Muscle of leg (tissue), 11 donors: ENCODE results near the gene AIFM3. TPM values are rescaled to one million over a fixed set of nuclear protein-coding genes. Genes with fewer than 3 reads are reported as not detected.
"Not testable (repeated sequence)": the region's sequence is repeated elsewhere in the genome, so short reads cannot be mapped to it uniquely, and the experiment has no call there.

Source experiments
- DNase-seq: peaks from one replicate; pipeline ENCODE4 v3.0.0; 2013
- H3K27ac ChIP-seq: one replicate; pipeline ENCODE4 v1.5.1; 2013; ENCODE audit warnings: mild to moderate bottlenecking, low read length, control low read depth
- H3K27me3 ChIP-seq: one replicate; pipeline ENCODE4 v1.6.1; 2013; ENCODE audit warnings: low read length; ENCODE audit not compliant: control insufficient read depth, insufficient read depth
- H3K36me3 ChIP-seq: one replicate; pipeline ENCODE4 v1.6.1; 2013; ENCODE audit warnings: low read length; ENCODE audit not compliant: control insufficient read depth, insufficient read depth
- H3K4me1 ChIP-seq: one replicate; pipeline ENCODE4 v1.6.1; 2013; ENCODE audit warnings: low read length; ENCODE audit not compliant: control insufficient read depth, insufficient read depth
- H3K4me3 ChIP-seq: one replicate; pipeline ENCODE4 v1.5.1; 2013; ENCODE audit warnings: low read length, control low read depth
- H3K9me3 ChIP-seq: replicated peaks from 2 replicates; pipeline ENCODE4 v1.6.1; 2013; ENCODE audit warnings: low read depth, low read length; ENCODE audit not compliant: control insufficient read depth
- WGBS: methylation state at CpG from one replicate; pipeline ENCODE4 v1.1.5; 2013; ENCODE audit warnings: missing lambda C conversion rate; ENCODE audit not compliant: insufficient coverage; 5-methylcytosine and 5-hydroxymethylcytosine counted together
- polyA plus RNA-seq, 8 donors: library from polyadenylated mRNA; unstranded; fragments of 120-200 nt; gene quantifications; one replicate each; pipeline versions ENCODE4 v1.2.1 to v1.2.3, GENCODE V29; 2013; ENCODE audit warnings: inconsistent platforms in 1 of 8, low replicate concordance in 1 of 8; ENCODE audit not compliant: insufficient read length in 8 of 8, insufficient read depth in 1 of 8
- total RNA-seq: library from RNA; stranded (reverse); fragments of 120-200 nt; gene quantifications from one replicate; pipeline ENCODE4 v1.2.4, GENCODE V29; 2013

Gene AIFM3
- total and polyA plus RNA-seq, 9 donors, result 0.14 to 0.66 (median 0.36) TPM; not detected in 1

DNA sequence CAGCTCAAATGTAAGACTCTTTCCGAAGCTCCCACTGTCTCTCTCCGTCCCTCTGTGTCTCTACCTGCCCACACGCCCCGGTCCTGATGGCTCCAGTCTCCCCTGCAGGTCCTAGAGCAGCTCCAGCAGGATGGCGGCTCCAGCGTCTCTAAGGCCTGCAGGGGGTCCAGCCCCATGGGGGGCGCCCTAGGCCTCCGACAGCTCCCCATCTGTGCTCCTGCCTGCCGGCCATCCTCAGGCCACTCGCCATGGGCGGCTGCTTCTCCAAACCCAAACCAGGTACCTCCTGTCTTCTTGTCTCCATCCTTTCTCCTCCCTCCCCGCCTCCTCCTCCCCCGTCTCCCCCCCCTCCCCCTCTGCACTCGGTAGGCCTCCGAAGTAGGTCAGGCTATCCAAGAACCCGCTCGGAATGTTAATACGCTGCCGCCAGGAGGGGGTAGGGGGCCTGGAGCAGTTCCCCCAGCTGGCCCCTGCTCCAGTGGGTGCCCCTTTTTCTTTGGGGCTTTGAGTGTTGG is 699 bp downstream of the AIFM3 start:
- Histone ChIP-seq H3K27me3 (peaks cover 30% of the 10 kb centered on the region), H3K27ac (no peak overlapping the region), H3K4me1 (peaks cover 9% of the 10 kb centered on the region), H3K36me3 (no peaks in the 10 kb centered on the region), H3K9me3 (no peaks in the 10 kb centered on the region), H3K4me3 (no peak overlapping the region)
- WGBS, result 29% methylated on average over 9 of the region's 19 CpGs
- DNase-seq, result no peak

DNA sequence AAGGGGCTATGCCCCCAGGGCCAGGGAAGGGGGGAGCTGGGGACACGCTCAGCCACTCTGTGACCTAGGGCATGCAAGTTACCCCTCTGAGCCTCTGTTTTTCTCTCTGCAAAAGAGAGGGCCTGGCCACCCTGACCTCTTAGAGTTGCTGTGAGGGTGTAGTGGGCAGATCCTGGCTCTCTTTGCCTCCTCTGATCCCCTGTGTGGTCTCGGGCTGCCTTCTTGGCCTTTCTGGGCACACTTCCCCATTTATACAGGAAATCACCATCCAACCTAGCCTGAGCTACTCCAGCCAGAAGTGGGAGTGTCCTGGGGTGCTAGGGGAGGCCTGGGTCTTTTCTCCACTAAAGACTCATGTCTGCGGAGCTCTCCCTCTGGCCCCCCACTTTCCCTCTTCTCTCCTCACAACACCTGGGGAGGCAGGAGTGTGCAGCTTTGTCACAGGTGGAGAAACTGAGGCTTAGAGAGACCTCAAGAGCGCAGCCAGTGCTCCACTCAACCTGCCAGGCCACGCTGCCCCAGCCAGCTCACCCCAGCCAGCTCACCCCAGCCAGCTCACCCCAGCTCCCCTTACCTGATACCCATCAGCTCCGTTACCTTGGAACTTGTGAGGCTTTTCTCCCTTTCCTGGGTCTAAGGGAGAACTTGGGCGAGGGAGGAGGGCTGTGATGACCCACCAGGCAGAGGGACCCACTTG is 1.4 kb downstream of the AIFM3 start:
- Histone ChIP-seq H3K9me3 (no peaks in the 10 kb centered on the region), H3K4me1 (peaks cover 9% of the 10 kb centered on the region), H3K4me3 (no peak overlapping the region), H3K27ac (no peak overlapping the region), H3K27me3 (peaks cover 29% of the 10 kb centered on the region), H3K36me3 (no peaks in the 10 kb centered on the region)
- no peak for DNase-seq
- 77% methylated on average over 2 of the region's 7 CpGs for WGBS

DNA sequence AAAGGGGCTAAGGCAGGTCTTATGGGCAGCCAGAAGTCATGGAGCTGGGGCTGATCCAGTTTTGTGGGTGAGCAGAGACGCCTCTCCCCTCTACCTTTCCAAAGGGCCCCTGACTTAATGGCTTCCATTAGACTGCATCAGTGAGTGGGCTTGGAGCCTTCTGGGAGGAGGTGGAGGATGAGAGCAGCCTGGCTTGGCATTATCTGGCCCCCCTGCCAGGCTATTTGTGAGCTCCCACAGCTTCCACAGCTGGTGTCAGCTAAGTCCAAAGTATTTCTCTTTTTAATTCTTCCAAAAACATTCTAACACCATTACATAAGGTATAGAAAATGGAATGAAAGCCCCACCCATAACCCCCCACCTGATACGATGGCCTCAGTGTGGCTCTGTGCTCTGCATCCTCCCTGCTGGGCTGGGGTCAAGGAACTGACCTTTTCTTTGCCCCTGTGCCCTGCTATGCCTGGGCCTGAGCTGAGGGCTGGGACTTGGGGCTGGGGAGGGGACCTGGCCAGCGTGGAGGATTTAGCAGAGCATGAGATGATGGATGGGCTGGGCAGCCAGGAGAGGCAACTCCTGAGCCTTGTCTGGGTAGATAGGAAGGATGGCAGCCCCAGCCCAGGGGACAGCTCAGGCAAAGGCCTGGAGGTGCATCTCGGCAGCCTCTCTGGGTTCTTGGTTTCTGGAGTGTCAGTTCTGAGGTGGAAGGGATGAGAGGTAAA is 4.0 kb downstream of the AIFM3 start:
- H3K4me3 ChIP-seq, result no peak overlapping the region
- H3K4me1 ChIP-seq, result no peaks in the 10 kb centered on the region
- H3K27ac ChIP-seq, result no peak overlapping the region
- DNase-seq, result no peak
- no peaks in the 10 kb centered on the region for H3K36me3 ChIP-seq
- H3K27me3 ChIP-seq, result peaks cover 6% of the 10 kb centered on the region
- 17% methylated on average over 3 of the region's 4 CpGs for WGBS
- H3K9me3 ChIP-seq, result no peaks in the 10 kb centered on the region

DNA sequence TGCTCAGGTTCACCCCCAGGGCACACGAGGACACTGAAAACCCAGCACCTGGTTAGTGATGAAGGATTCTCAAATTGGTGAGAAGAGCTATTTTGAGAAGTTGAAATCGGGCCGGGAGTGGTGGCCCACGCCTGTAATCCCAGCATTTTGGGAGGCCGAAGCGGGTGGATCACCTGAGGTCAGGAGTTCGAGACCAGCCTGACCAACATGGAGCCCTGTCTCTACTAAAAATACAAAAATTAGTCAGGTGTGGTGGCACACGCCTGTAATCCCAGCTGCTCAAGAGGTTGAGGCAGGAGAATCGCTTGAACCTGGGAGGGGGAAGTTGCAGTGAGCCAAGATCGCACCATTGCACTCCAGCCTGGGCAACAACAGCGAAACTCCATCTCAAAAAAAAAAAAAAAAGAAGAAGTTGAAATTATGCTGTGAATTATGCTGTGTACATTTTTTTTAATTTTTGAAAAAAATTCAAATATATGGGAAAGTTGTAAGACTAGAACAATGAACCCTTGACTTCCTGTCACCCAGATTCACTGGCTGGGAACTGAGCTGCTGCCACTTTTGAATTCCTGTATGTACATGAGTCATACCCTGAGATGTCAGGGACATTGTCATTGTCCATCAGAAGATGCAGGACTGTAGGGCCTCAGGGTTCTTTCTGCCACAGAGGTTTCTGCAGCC is 5.1 kb downstream of the AIFM3 start:
- not testable (repeated sequence) for H3K9me3 ChIP-seq, H3K27ac ChIP-seq

DNA sequence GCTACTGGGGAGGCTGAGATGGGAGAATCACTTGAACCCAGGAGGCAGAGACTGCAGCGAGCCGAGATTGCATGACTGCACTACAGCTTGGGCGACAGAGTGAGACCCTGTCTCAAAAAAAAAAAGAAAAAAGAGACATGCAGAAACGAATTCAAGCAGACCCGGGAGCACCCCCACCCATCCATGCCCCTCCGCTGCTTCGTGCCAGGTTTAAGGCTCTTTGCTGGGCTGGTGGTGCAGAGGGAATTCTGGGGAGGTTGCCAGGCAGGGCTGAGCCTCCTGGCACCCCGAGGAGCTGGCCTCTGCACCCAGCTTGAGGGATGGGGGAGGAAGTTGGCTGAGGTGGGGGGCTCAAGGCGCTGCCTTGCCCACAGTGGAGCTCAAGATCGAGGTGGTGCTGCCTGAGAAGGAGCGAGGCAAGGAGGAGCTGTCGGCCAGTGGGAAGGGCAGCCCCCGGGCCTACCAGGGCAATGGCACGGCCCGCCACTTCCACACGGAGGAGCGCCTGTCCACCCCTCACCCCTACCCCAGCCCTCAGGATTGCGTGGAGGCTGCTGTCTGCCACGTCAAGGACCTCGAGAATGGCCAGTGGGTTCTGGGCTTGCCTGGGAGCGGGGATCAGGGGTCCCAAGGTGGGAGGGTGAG is 6.0 kb downstream of the AIFM3 start:
- H3K4me1 ChIP-seq, result no peaks in the 10 kb centered on the region
- H3K27ac ChIP-seq, result no peak overlapping the region
- WGBS, result 75% methylated on average over 9 of the region's 21 CpGs
- no peaks in the 10 kb centered on the region for H3K27me3 ChIP-seq
- H3K9me3 ChIP-seq, result no peaks in the 10 kb centered on the region
- H3K4me3 ChIP-seq, result no peak overlapping the region
- no peak for DNase-seq
- H3K36me3 ChIP-seq, result no peaks in the 10 kb centered on the region

More for the DNA sequence above, 5.1 kb downstream of the AIFM3 start:
- H3K27me3 ChIP-seq, DNase-seq, H3K4me3 ChIP-seq, H3K36me3 ChIP-seq, H3K4me1 ChIP-seq: not testable (repeated sequence)
- WGBS, result 80% methylated on average over 2 of the region's 11 CpGs

DNA sequence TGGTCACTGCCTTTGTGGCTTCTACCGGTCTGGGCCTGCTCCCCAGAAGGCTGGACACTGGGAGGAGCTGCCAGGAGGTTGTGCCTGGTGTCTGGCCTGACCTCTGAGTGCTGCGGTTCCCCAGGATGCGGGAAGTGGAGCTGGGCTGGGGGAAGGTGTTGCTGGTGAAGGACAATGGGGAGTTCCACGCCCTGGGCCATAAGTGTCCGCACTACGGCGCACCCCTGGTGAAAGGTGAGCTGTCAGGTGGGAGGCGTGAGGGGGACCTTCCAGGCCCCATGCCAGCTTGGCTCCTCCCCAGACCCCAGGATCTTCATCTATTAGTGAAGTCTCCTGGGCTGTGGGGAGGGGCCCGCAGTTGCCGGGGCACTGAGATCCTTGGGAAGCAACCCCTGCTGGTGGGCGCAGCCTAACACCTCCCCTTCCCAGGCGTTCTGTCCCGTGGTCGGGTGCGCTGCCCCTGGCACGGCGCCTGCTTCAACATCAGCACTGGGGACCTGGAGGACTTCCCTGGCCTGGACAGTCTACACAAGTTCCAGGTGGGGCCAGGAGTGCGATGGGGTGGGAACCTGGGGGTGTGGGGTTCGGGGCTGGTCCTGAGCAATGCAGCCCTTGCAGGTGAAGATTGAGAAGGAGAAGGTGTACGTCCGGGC is 6.7 kb downstream of the AIFM3 start:
- Histone ChIP-seq H3K4me1 (no peaks in the 10 kb centered on the region), H3K36me3 (no peaks in the 10 kb centered on the region), H3K27me3 (no peaks in the 10 kb centered on the region), H3K9me3 (no peaks in the 10 kb centered on the region), H3K27ac (no peak overlapping the region), H3K4me3 (no peak overlapping the region)
- 70% methylated on average over 5 of the region's 21 CpGs for WGBS
- DNase-seq, result no peak

DNA sequence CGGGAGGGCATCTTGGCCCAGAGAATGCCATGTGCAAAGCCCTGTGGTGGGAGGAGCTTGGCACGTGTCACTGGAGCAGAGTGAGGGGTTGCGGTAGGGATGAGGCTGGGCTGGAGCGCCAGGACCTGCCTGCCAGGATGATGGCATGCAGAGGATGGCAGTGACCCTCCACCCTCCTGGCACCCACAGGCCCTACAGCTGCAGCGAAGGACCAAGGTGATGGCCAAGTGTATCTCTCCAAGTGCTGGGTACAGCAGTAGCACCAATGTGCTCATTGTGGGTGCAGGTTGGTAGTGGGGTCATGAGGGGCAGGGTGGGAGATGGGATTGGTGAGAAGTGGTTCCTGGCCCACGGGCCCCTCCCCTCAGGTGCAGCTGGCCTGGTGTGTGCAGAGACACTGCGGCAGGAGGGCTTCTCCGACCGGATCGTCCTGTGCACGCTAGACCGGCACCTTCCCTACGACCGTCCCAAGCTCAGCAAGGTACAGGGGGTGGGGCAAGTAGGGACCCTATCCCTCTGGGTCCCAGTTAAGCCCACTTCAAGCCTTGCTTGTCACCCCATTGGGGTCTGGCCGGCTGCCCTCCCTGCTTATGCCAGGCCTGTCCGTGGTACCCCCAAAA is 7.4 kb downstream of the AIFM3 start:
- Histone ChIP-seq H3K27ac (no peak overlapping the region), H3K9me3 (no peaks in the 10 kb centered on the region), H3K36me3 (no peaks in the 10 kb centered on the region), H3K27me3 (peaks cover 6% of the 10 kb centered on the region), H3K4me3 (no peak overlapping the region), H3K4me1 (peaks cover 1% of the 10 kb centered on the region)
- 84% methylated on average over 12 of the region's 16 CpGs for WGBS
- no peak for DNase-seq

DNA sequence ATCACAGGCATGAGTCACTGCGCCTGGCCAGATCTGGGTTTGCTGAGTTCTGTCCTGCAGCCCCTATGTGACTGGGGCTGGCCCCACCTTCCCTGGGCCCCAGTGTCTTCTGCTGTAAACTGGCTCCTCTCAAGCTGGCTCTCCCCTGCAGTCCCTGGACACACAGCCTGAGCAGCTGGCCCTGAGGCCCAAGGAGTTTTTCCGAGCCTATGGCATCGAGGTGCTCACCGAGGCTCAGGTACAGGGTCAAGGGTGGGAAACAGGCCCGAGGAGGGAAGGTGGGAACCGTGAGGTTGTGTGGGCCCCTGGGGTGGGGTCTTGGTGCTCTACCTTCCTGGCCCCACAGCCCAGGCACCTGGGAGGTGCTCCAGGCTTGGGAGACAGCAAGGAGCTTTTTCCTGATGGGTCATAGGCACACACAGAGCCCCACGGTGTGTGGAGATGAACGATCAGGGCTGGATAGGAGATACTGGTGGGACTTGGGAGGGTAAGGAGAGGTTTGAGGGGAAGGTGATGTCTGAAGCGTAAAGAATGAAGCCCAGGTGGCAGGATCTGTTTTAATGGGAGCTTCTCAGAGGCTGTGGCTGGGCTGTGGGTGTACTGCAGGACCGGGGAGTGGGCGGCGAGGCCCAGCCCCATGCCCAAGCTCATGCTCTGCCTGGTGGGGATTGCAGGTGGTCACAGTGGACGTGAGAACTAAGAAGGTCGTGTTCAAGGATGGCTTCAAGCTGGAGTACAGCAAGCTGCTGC is 8.7 kb downstream of the AIFM3 start:
- Histone ChIP-seq H3K27ac (no peak overlapping the region), H3K36me3 (no peaks in the 10 kb centered on the region), H3K4me3 (no peak overlapping the region), H3K9me3 (no peaks in the 10 kb centered on the region), H3K27me3 (peaks cover 13% of the 10 kb centered on the region), H3K4me1 (peaks cover 10% of the 10 kb centered on the region)
- no peak for DNase-seq
- whole genome bisulfite sequencing, result 77% methylated on average over 11 of the region's 14 CpGs
